K562 (cell line): ENCODE results near the gene ZNF107. TPM values are rescaled to one million over a fixed set of nuclear protein-coding genes. Genes with fewer than 3 reads are reported as not detected.

ENCODE experiments used
- ATAC-seq: fragments of 200-7000 bp; cut with Tn5 transposase; 3 replicates; pipeline ENCODE4 v1.9.1; 2020; ENCODE audit warnings: moderate library complexity
- BruUV-seq: library from RNA; stranded (reverse); fragments of 400-500 nt; replicated peaks from 2 replicates; lab custom pipeline; 2021; lab: Mats Ljungman, UMichigan
- CTCF ChIA-PET: fragments of 300-600 bp; formaldehyde crosslinking; extraction: SDS; loops from one replicate; lab custom pipeline; 2021; ENCODE audit warnings: low intra/inter-chr PET ratio; lab: Yijun Ruan, JAX
- POLR2A ChIA-PET: fragments of 300-600, 350-650 bp; sonication (Branson Sonifier 250); formaldehyde crosslinking; extraction: SDS; loops from one replicate; lab custom pipeline; 2021; ENCODE audit warnings: antibody characterized with exemption, inconsistent platforms; lab: Yijun Ruan, JAX
- DNase-seq, 4 experiments: peaks; one replicate each; pipeline versions ENCODE4 v3.0.0 to v3.0.0-alpha.2; 2011 to 2018; ENCODE audit warnings: low spot score in 3 of 4, mixed read lengths in 3 of 4; ENCODE audit errors: extremely low read depth in 1 of 4
- FAIRE-seq: peaks from 2 replicates; lab custom pipeline; 2011; peaks lifted over from hg19 to GRCh38; lab: Jason Lieb, UNC
- H2AFZ ChIP-seq: 2 replicates; pipeline ENCODE4 v1.6.0; 2011; ENCODE audit warnings: low read depth, low read length, control low read depth, inconsistent platforms
- H3K27ac ChIP-seq: fragments of 200-600 bp; 3 replicates; pipeline ENCODE4 v1.8.0; 2011; ENCODE audit warnings: low read depth, mild to moderate bottlenecking, control low read depth, inconsistent platforms, low read length, moderate library complexity, mixed read lengths; ENCODE audit errors: extremely low read depth
- H3K27me3 ChIP-seq, 2 experiments: fragments of 300-600 bp in 1 of 2; 2 replicates in 1 of 2; 3 replicates in 1 of 2; pipeline versions ENCODE4 v1.6.0 to v1.8.0; 2011; ENCODE audit warnings: inconsistent platforms in 2 of 2, low read length in 2 of 2, mild to moderate bottlenecking in 1 of 2, mixed read lengths in 1 of 2, moderate library complexity in 1 of 2; ENCODE audit not compliant: control insufficient read depth in 2 of 2, insufficient read depth in 2 of 2
- H3K36me3 ChIP-seq: fragments of 300-600 bp; 3 replicates; pipeline ENCODE4 v1.8.0; 2011; ENCODE audit warnings: mild to moderate bottlenecking, low read length, inconsistent platforms; ENCODE audit not compliant: control insufficient read depth, insufficient read depth
- H3K4me1 ChIP-seq, 2 experiments: fragments of 200-600 bp in 1 of 2; replicated peaks in 1 of 2; 2 replicates in 1 of 2; 3 replicates in 1 of 2; pipeline versions ENCODE4 v1.5.1 to v1.8.0; 2011; ENCODE audit warnings: inconsistent platforms in 2 of 2, low read length in 2 of 2, mild to moderate bottlenecking in 1 of 2, mixed read lengths in 1 of 2, moderate library complexity in 1 of 2; ENCODE audit not compliant: control insufficient read depth in 2 of 2, insufficient read depth in 2 of 2
- H3K4me2 ChIP-seq: 2 replicates; pipeline ENCODE4 v1.6.1; 2011; ENCODE audit warnings: low read length, control low read depth, inconsistent platforms, mixed read lengths; ENCODE audit not compliant: insufficient read depth
- H3K4me3 ChIP-seq: fragments of 200-600 bp; sonication (generic), shearing (Covaris generic); 2 replicates; pipeline ENCODE4 v1.5.1; 2016; ENCODE audit warnings: control low read depth, inconsistent platforms
- H3K79me2 ChIP-seq: fragments of 200-600 bp; 3 replicates; pipeline ENCODE4 v1.8.0; 2011; ENCODE audit warnings: low read length, inconsistent platforms; ENCODE audit not compliant: control insufficient read depth, insufficient read depth
- H3K9ac ChIP-seq, 2 experiments: 2 replicates each; pipeline versions ENCODE4 v1.6.0 to v1.6.1; 2011; ENCODE audit warnings: low read depth in 2 of 2, low read length in 2 of 2, control low read depth in 1 of 2, inconsistent platforms in 1 of 2, mild to moderate bottlenecking in 1 of 2, mixed read lengths in 1 of 2; ENCODE audit not compliant: insufficient read depth in 1 of 2
- H3K9me1 ChIP-seq: one replicate; pipeline ENCODE4 v1.6.0; 2011; ENCODE audit warnings: inconsistent platforms, mild to moderate bottlenecking, low read length, moderate library complexity; ENCODE audit not compliant: control insufficient read depth, insufficient read depth
- H3K9me3 ChIP-seq: replicated peaks from 2 replicates; pipeline ENCODE4 v1.5.1; 2011; ENCODE audit warnings: low read depth, low read length, inconsistent platforms; ENCODE audit not compliant: control insufficient read depth, insufficient read depth
- H4K20me1 ChIP-seq: replicated peaks from 2 replicates; pipeline ENCODE4 v1.6.1; 2011; ENCODE audit warnings: low read length, inconsistent platforms, mixed read lengths; ENCODE audit not compliant: control insufficient read depth, insufficient read depth
- CEBPB ChIP-seq: fragments of 450-650 bp; IDR thresholded peaks from 2 replicates; pipeline ENCODE4 v1.6.1; 2016; ENCODE audit warnings: missing genetic modification characterization, missing compliant biosample characterization
- CEBPG ChIP-seq, 3 experiments: fragments of 200-800 bp in 1 of 3; sonication (Bioruptor generic) in 1 of 3; sonication (generic) in 1 of 3; formaldehyde crosslinking in 1 of 3; IDR thresholded peaks in 2 of 3; conservative IDR thresholded peaks in 1 of 3; 2 replicates each; pipeline versions ENCODE4 v1.6.1 to v1.8.0; 2016 to 2022; ENCODE audit warnings: missing compliant biosample characterization in 2 of 3, missing genetic modification characterization in 2 of 3, mild to moderate bottlenecking in 1 of 3, missing genetic modification reagents in 1 of 3
- MAFK ChIP-seq: IDR thresholded peaks from 2 replicates; pipeline ENCODE4 v1.6.1; 2011; ENCODE audit warnings: low read length, improper control_type of control experiment
- PTTG1 ChIP-seq: fragments of 450-650 bp; IDR thresholded peaks from 2 replicates; pipeline ENCODE4 v1.6.1; 2016; ENCODE audit warnings: low read depth, mild to moderate bottlenecking, missing genetic modification characterization, missing compliant biosample characterization
- ZBTB8A ChIP-seq: fragments of 450-650 bp; IDR thresholded peaks from 2 replicates; pipeline ENCODE4 v1.6.1; 2018; ENCODE audit warnings: mild to moderate bottlenecking, moderate library complexity; ENCODE audit not compliant: partially characterized antibody
- ZNF592 ChIP-seq: fragments of 450-650 bp; IDR thresholded peaks from 2 replicates; pipeline ENCODE4 v1.6.1; 2017; ENCODE audit warnings: antibody characterized with exemption, mild to moderate bottlenecking
- ZNF639 ChIP-seq, 2 experiments: fragments of 200-800 bp in 1 of 2; sonication (Bioruptor generic) in 1 of 2; sonication (generic) in 1 of 2; formaldehyde crosslinking in 1 of 2; IDR thresholded peaks in 1 of 2; conservative IDR thresholded peaks in 1 of 2; 2 replicates each; pipeline versions ENCODE4 v1.5.0 to v1.6.1; 2016 to 2020; ENCODE audit warnings: missing compliant biosample characterization in 1 of 2, missing genetic modification characterization in 1 of 2, missing genetic modification reagents in 1 of 2
- WGBS: fragments of 100-300 bp; shearing (Covaris generic); methylation state at CpG from one replicate; pipeline ENCODE4 v1.1.6; 2016; ENCODE audit warnings: low coverage, mixed read lengths; ENCODE audit not compliant: insufficient coverage; ENCODE audit errors: missing lambda C conversion rate; 5-methylcytosine and 5-hydroxymethylcytosine counted together
- in situ Hi-C: fragments of 300-500 bp; cut with MboI; formaldehyde crosslinking; loops from 4 replicates; pipeline ENCODE4 v1.15.0; 2018; ENCODE audit warnings: inconsistent platforms, mixed read lengths
- intact Hi-C: fragments of 100-400 bp; cut with micrococcal nuclease; formaldehyde crosslinking; loops from 2 replicates; pipeline ENCODE4 v1.14.2; 2022
- polyA plus RNA-seq, 8 experiments: library from polyadenylated mRNA; depleted of rRNA in 4 of 8; stranded (reverse) in 5 of 8; unstranded in 3 of 8; fragments of >200 nt; fragmentation: Nextera tagmentation in 2 of 8; fragmentation: Illumina TruSeq in 1 of 8; extraction: Ambion mirVana in 2 of 8; extraction: Trizol in 1 of 8; gene quantifications; 2 replicates each; pipeline versions ENCODE4 v1.2.1 to v1.2.3, GENCODE V29; 2011 to 2014; ENCODE audit warnings: inconsistent platforms in 1 of 8, missing spikeins in 1 of 8
- total RNA-seq, 7 experiments: library from RNA; depleted of rRNA in 6 of 7; stranded (reverse); fragments of >200 nt in 6 of 7; fragmentation: Illumina TruSeq in 2 of 7; extraction: Trizol in 2 of 7; gene quantifications; 2 replicates each; pipeline versions ENCODE4 v1.2.1 to v1.2.3, GENCODE V29; 2011 to 2021; ENCODE audit warnings: low replicate concordance in 1 of 7
- TF ChIP-seq, protein P1 (sequence below): fragments of 450-650 bp; conservative IDR thresholded peaks from 2 replicates; pipeline ENCODE4 v1.6.1; 2016; ENCODE audit warnings: missing genetic modification characterization, low read depth, mild to moderate bottlenecking, missing compliant biosample characterization, moderate library complexity
- TF ChIP-seq, protein P2 (sequence below): fragments of 450-650 bp; formaldehyde crosslinking; IDR thresholded peaks from 2 replicates; pipeline ENCODE4 v1.4.0; 2022; ENCODE audit warnings: mild to moderate bottlenecking, moderate library complexity
- TF ChIP-seq, protein P3 (sequence below): fragments of 250-450 bp; sonication (Bioruptor Pico); IDR thresholded peaks from 2 replicates; pipeline ENCODE4 v1.8.0; 2021; ENCODE audit warnings: moderate library complexity, mild to moderate bottlenecking, inconsistent platforms

The ZNF107 gene
- total and polyA plus RNA-seq, 9 of the 15 experiments (the other 6 are each of a cell fraction or from before 2014, with no cell fraction given): 2.4 to 14.2 (median 7.9) TPM

- FAIRE-seq (no peak), DNase-seq (no peak)
- H3K27me3 ChIP-seq: no peaks in the 10 kb centered on the region
- BruUV-seq: no TSS peak
- no peak overlapping the region for H3K9ac ChIP-seq
- in situ Hi-C loops: no loop called here
- no peaks in the 10 kb centered on the region for H3K9me1 ChIP-seq
- TF ChIP-seq, protein P1, sequence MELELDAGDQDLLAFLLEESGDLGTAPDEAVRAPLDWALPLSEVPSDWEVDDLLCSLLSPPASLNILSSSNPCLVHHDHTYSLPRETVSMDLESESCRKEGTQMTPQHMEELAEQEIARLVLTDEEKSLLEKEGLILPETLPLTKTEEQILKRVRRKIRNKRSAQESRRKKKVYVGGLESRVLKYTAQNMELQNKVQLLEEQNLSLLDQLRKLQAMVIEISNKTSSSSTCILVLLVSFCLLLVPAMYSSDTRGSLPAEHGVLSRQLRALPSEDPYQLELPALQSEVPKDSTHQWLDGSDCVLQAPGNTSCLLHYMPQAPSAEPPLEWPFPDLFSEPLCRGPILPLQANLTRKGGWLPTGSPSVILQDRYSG: no peak
- TF ChIP-seq CEBPB (tag): peak; percentile 45
- no peak for TF ChIP-seq PTTG1
- no peak for TF ChIP-seq ZBTB8A
- TF ChIP-seq ZNF639 (CRISPR knock-in tag; conservative IDR thresholded peaks at IDR 0.05 in 1 of 2, IDR thresholded peaks at IDR 0.05 in 1 of 2): no peak
- no peak for TF ChIP-seq CEBPG (CRISPR knock-in tag; IDR thresholded peaks at IDR 0.05)
- TF ChIP-seq CEBPG (tag; conservative IDR thresholded peaks at IDR 0.05 in 1 of 2, IDR thresholded peaks at IDR 0.05 in 1 of 2): peak in 1 of 2 experiments; percentile 22; a peak in 1 of 4 replicates
- TF ChIP-seq, protein P2, sequence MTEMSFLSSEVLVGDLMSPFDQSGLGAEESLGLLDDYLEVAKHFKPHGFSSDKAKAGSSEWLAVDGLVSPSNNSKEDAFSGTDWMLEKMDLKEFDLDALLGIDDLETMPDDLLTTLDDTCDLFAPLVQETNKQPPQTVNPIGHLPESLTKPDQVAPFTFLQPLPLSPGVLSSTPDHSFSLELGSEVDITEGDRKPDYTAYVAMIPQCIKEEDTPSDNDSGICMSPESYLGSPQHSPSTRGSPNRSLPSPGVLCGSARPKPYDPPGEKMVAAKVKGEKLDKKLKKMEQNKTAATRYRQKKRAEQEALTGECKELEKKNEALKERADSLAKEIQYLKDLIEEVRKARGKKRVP (CRISPR knock-in tag): no peak
- no peak for TF ChIP-seq ZNF592
- TF ChIP-seq MAFK: no peak
- TF ChIP-seq, protein P3, sequence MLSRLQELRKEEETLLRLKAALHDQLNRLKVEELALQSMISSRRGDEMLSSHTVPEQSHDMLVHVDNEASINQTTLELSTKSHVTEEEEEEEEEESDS: no peak
- TF ChIP-seq, all 486 proteins: peak for 2
- Histone ChIP-seq H3K9me3 (no peaks in the 10 kb centered on the region), H4K20me1 (no peaks in the 10 kb centered on the region), H3K36me3 (no peaks in the 10 kb centered on the region), H2AFZ (no peak overlapping the region), H3K4me3 (no peak overlapping the region), H3K4me1 (no peaks in the 10 kb centered on the region), H3K4me2 (no peak overlapping the region), H3K79me2 (no peaks in the 10 kb centered on the region), H3K27ac (no peak overlapping the region)
- intact Hi-C loops: no loop called here
- 33% methylated on average over 1 of the region's 1 CpG for WGBS
- ChIA-PET CTCF (no interaction called here), POLR2A (no interaction called here)
- ATAC-seq: no peak
Observed at GRCh38 chr7:64651203-64651602, 14.7 kb upstream of the ZNF107 start.
